Pulmonary artery endothelial cell (primary cell): ENCODE measurements around the gene RRM1. TPM values are rescaled to one million over a fixed set of nuclear protein-coding genes. Genes with fewer than 3 reads are reported as not detected.
A peak's percentile ranks its signal among the peaks of the same experiment; 100 is the strongest.

ENCODE experiments used
- DNase-seq: peaks from one replicate; pipeline ENCODE4 v3.0.0-alpha.2; 2011; ENCODE audit warnings: low read depth, low spot score
- total RNA-seq: library from RNA; depleted of rRNA; stranded (reverse); fragments of >200 nt; gene quantifications from 2 replicates; pipeline ENCODE4 v1.2.3, GENCODE V29; 2014

The RRM1 gene
- total RNA-seq, 1 donor from 2014 or later: 114 TPM

DNA sequence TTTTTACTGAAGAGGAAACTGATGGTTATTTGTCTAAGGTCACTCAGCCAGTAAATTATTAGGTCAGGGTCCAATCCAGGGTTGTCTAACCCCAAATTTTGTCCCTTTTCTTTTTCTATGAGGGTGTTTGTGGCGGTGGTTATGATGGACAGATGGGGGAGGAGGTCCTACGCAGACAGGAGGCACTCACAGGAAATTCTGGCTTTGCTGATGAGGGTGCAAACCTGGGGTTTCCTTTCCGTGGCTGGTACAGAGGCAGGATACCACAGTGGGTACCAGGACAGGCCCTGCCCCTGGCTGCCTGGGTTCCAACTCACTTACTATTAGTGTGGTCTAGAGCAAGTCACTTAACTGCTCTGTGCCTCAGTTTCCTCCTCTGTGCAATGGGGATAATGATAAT lies 91.0 kb downstream of the RRM1 start:
- DNase-seq: no peak

DNA sequence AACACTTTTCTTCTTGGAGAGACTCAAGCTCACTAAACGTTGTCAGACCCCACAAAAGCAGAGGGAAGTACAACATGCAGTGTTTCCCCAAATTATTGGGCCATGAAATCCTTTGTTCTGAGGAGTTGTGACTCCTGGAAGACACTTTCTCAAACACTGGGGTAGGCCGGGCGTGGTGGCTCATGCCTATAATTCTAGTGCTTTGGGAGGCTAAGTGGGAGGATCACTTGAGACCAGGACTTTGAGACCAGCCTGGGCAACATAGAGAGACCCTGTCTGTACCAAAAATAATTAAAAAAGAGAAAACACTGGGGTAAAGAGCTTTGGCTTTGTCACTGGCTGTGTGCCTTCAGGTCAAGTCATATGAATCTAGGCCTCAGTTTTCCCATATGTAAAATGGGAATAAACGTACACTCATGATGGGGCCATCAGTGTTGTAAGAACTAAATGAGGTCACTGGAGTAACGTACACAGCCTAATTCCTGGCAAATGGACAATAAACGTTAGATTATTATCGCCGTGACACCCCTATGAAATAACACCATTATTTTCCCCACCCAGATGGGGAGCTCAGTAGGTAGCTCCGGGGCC lies 92.0 kb downstream of the RRM1 start:
- DNase-seq: no peak

DNA sequence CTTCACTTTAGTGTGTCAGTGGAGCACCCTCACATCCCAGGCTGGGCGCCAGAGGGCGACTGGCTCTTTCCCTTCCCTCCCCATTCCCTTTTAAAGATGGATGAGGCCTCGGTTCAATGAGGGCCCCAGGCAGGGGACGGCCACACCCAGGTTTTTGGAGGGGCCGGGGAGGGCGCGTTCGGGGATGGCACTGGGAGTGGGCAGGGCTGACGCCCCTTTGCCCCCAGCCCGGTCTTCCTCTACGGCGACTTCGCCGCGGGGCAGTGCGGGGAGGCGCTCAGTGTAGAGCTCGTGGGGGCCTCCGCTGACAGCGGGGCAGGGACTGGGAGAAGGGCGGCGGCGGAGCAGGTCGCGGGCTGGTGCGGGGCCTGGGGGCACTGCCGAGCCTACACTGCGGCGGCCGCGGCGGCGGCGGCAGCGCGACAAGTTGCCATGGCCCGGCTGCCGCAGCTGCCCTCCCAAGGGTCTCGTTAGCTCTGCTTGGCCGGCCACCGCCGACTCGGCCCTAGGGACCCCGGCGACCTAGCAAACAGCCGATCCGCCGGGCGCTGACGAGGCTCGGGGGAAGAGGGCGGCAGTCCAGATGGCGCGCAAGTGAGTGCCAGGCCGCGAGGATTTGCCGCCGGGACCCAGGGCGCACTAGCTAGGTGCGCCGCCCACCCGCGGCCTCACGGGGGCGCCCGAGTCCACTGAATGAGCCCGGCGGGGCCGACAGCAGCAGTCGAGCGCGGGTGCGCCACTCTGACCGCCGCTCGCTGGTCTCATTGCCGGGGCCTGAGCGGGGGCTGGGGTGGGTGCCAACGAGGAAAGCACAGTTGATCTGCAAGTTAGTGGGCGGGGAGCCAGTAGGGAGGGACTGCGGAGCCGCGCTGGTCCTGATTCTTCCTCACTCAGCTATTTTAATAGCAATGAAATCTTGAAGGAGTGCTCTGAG lies 92.7 kb downstream of the RRM1 start:
- peak; percentile 20 for DNase-seq

Other genes with a start within 250 kb of the RRM1 start
- 23.4 and 31.6 TPM in 2 replicates for gene STIM1, start 239.1 kb upstream of the RRM1 start, total RNA-seq